C1 segment of cervical spinal cord (tissue), 14 donors: Measurements from ENCODE around the gene CALB2.
"Not testable (repeated sequence)": the region's sequence is repeated elsewhere in the genome, so short reads cannot be mapped to it uniquely, and the experiment has no call there.

Source experiments
- DNase-seq, 14 donors: peaks; one replicate each; lab custom pipeline; 2025; lab: John Stamatoyannopoulos, UW

Gene CALB2

GRCh38 chr16:71352963-71353460, 5.5 kb upstream of the CALB2 start:
- no peak for DNase-seq

- DNase-seq, result peak in 1 of 14 donors; percentile 41
Measured at GRCh38 chr16:71353736-71354135, 4.8 kb upstream of the CALB2 start.

- no peak for DNase-seq
Measured at GRCh38 chr16:71354156-71354555, 4.4 kb upstream of the CALB2 start.

- DNase-seq, result no peak
Measured at GRCh38 chr16:71356051-71356740, 2.3 kb upstream of the CALB2 start.

- DNase-seq, result not testable (repeated sequence)
Measured at GRCh38 chr16:71356936-71357335, 1.6 kb upstream of the CALB2 start.

- no peak for DNase-seq
Measured at GRCh38 chr16:71357681-71358080, 842 bp upstream of the CALB2 start.

GRCh38 chr16:71359431-71359830, 908 bp downstream of the CALB2 start:
- DNase-seq, result no peak

- DNase-seq, result no peak
Measured at GRCh38 chr16:71360378-71360777, 1.9 kb downstream of the CALB2 start.

- DNase-seq, result peak in 1 of 14 donors; percentile 94
Measured at GRCh38 chr16:71364133-71364681, 5.7 kb downstream of the CALB2 start.

GRCh38 chr16:71365021-71365420, 6.5 kb downstream of the CALB2 start:
- peak in 1 of 14 donors; percentile 30 for DNase-seq

GRCh38 chr16:71367241-71367976, 8.9 kb downstream of the CALB2 start:
- peak in 1 of 14 donors; percentile 3 for DNase-seq

- DNase-seq, result no peak
Measured at GRCh38 chr16:71368958-71369357, 10.4 kb downstream of the CALB2 start.

GRCh38 chr16:71369494-71369893, 11.0 kb downstream of the CALB2 start:
- no peak for DNase-seq

GRCh38 chr16:71371237-71371636, 12.7 kb downstream of the CALB2 start:
- DNase-seq, result no peak

- DNase-seq, result no peak
Measured at GRCh38 chr16:71373073-71373472, 14.6 kb downstream of the CALB2 start.

- DNase-seq, result no peak
Measured at GRCh38 chr16:71376465-71377157, 18.1 kb downstream of the CALB2 start.

GRCh38 chr16:71379711-71380110, 21.2 kb downstream of the CALB2 start:
- DNase-seq, result no peak

- DNase-seq, result no peak
Measured at GRCh38 chr16:71380831-71381230, 22.3 kb downstream of the CALB2 start.

- no peak for DNase-seq
Measured at GRCh38 chr16:71383054-71383773, 24.7 kb downstream of the CALB2 start.

GRCh38 chr16:71384073-71384724, 25.7 kb downstream of the CALB2 start:
- DNase-seq, result no peak
